Effector memory CD4-positive, alpha-beta T cell (primary cell): ENCODE data around the gene CDH23.

Source experiments
- DNase-seq, 3 donors: peaks; one replicate each; pipeline ENCODE4 v3.0.0-alpha.2; 2020
- H3K27ac ChIP-seq: 2 replicates; pipeline ENCODE4 v1.7.0; 2013; ENCODE audit warnings: mild to moderate bottlenecking, low read length, moderate library complexity; ENCODE audit not compliant: insufficient read depth, poor library complexity, severe bottlenecking
- H3K27me3 ChIP-seq: replicated peaks from 2 replicates; pipeline ENCODE4 v1.7.0; 2013; ENCODE audit warnings: mild to moderate bottlenecking, low read length; ENCODE audit not compliant: insufficient read depth, control insufficient read depth, poor library complexity, severe bottlenecking
- H3K36me3 ChIP-seq: 2 replicates; pipeline ENCODE4 v1.7.0; 2013; ENCODE audit warnings: mild to moderate bottlenecking, low read length, moderate library complexity; ENCODE audit not compliant: control insufficient read depth, insufficient read depth
- H3K4me1 ChIP-seq: 2 replicates; pipeline ENCODE4 v1.7.0; 2013; ENCODE audit warnings: low read length, mild to moderate bottlenecking; ENCODE audit not compliant: control insufficient read depth, insufficient read depth, poor library complexity, severe bottlenecking
- H3K4me3 ChIP-seq: 2 replicates; pipeline ENCODE4 v1.7.0; 2013; ENCODE audit warnings: low read length, low read depth, mild to moderate bottlenecking; ENCODE audit not compliant: insufficient read depth, poor library complexity, severe bottlenecking
- H3K9me3 ChIP-seq: 2 replicates; pipeline ENCODE4 v1.7.0; 2013; ENCODE audit warnings: mild to moderate bottlenecking, low read length, moderate library complexity; ENCODE audit not compliant: control insufficient read depth

Gene CDH23

GRCh38 chr10:71413581-71413980 lies 16.9 kb downstream of the CDH23 start:
- Histone ChIP-seq H3K36me3 (no peaks in the 10 kb centered on the region), H3K4me3 (no peak overlapping the region), H3K27ac (no peak overlapping the region), H3K4me1 (no peaks in the 10 kb centered on the region), H3K9me3 (no peaks in the 10 kb centered on the region), H3K27me3 (no peaks in the 10 kb centered on the region)
- DNase-seq = no peak

DNA sequence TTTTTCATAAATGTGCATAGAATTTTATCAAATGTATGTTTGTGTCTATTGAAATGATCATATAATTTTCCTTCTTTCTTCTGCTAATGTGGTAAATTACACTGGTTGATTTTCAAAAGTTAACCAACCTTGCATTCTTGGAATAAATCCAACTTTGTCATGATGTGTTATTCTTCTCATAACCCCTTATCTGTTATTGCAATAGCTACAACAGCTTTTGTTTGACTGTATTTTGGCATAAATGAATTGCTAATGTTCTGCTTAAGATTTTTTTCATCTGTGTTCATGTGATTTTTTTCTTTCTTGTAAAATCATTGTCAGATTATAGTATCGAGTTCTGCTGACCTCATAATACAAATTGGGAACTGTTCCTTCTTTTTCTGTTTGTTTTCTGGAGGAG lies 17.6 kb downstream of the CDH23 start:
- Histone ChIP-seq H3K9me3 (no peaks in the 10 kb centered on the region), H3K27me3 (no peaks in the 10 kb centered on the region), H3K4me3 (no peak overlapping the region), H3K27ac (no peak overlapping the region), H3K36me3 (no peaks in the 10 kb centered on the region), H3K4me1 (no peaks in the 10 kb centered on the region)
- DNase-seq = no peak

- no peak overlapping the region for H3K4me3 ChIP-seq
- H3K9me3 ChIP-seq = no peaks in the 10 kb centered on the region
- H3K4me1 ChIP-seq = no peaks in the 10 kb centered on the region
- H3K36me3 ChIP-seq = no peaks in the 10 kb centered on the region
- no peak for DNase-seq
- no peak overlapping the region for H3K27ac ChIP-seq
- H3K27me3 ChIP-seq = no peaks in the 10 kb centered on the region
Measured at GRCh38 chr10:71419002-71419540, 22.4 kb downstream of the CDH23 start.

DNA sequence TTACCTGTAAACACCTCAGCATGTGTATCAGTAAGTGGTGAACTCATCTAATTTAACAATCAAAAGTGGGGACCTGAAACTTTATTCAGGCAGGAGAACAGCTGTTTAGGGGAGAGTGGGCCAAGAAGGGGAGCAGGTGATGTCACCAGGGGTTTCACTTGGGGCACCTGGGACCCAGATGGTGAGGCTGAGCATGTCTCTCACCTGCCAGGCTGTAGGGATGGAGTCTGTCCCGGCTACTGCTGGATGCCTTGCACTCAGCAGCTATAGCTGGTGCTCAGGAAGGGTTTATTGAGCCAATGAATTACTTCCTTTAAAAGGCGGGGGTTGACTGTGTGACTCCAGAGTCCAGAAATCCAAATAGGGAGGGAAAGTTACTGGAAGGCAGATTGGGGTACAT lies 23.0 kb downstream of the CDH23 start:
- no peak overlapping the region for H3K27ac ChIP-seq
- no peak overlapping the region for H3K4me3 ChIP-seq
- no peaks in the 10 kb centered on the region for H3K36me3 ChIP-seq
- H3K4me1 ChIP-seq = no peaks in the 10 kb centered on the region
- H3K27me3 ChIP-seq = no peaks in the 10 kb centered on the region
- no peaks in the 10 kb centered on the region for H3K9me3 ChIP-seq
- no peak for DNase-seq

- no peaks in the 10 kb centered on the region for H3K36me3 ChIP-seq
- H3K27ac ChIP-seq = no peak overlapping the region
- no peaks in the 10 kb centered on the region for H3K9me3 ChIP-seq
- H3K27me3 ChIP-seq = no peaks in the 10 kb centered on the region
- no peaks in the 10 kb centered on the region for H3K4me1 ChIP-seq
- DNase-seq = no peak
- H3K4me3 ChIP-seq = no peak overlapping the region
Measured at GRCh38 chr10:71421075-71421434, 24.3 kb downstream of the CDH23 start.

- Histone ChIP-seq H3K4me1 (no peaks in the 10 kb centered on the region), H3K9me3 (no peaks in the 10 kb centered on the region), H3K27ac (no peak overlapping the region), H3K36me3 (no peaks in the 10 kb centered on the region), H3K27me3 (no peaks in the 10 kb centered on the region), H3K4me3 (no peak overlapping the region)
- DNase-seq = no peak
Measured at GRCh38 chr10:71423250-71423649, 26.5 kb downstream of the CDH23 start.

- Histone ChIP-seq H3K27me3 (no peaks in the 10 kb centered on the region), H3K4me3 (no peak overlapping the region), H3K9me3 (no peaks in the 10 kb centered on the region), H3K36me3 (no peaks in the 10 kb centered on the region), H3K27ac (no peak overlapping the region), H3K4me1 (no peaks in the 10 kb centered on the region)
- DNase-seq = no peak
Measured at GRCh38 chr10:71423901-71424300, 27.2 kb downstream of the CDH23 start.

DNA sequence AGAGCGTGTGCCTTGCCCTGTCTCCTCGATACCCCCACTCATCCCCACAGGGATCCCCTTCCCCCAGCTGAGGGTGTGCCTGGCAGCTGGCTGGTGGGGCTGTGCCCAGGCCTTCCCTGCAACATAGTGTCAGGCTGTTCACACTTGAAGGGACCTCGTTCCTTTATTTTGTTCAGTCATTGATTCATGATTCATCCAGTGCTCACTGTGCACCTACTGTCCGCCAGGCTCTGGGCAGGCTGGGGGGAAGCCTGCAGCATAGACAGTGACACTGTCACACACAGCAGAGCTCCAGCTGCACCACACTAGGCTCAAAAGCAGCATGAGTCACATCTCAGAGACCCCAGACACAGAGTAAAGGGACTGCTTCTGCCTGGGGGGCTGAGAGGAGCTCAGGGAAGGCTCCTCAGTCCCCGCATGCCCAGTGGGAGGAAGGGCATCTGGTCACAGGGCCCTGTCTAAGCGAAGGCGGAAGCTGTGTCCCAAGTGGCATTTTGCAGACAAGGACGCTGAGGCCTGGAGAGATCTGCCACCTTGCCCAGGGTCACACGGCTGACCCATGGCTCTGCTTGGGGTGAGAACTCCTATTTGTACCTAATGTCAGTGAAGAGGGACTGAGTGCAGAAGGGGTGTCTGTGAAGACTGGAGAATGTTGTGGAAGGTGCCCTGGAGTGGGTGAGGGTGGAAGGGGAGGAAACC lies 27.9 kb downstream of the CDH23 start:
- no peaks in the 10 kb centered on the region for H3K9me3 ChIP-seq
- H3K27ac ChIP-seq = no peak overlapping the region
- no peaks in the 10 kb centered on the region for H3K4me1 ChIP-seq
- no peak for DNase-seq
- no peak overlapping the region for H3K4me3 ChIP-seq
- H3K36me3 ChIP-seq = no peaks in the 10 kb centered on the region
- no peaks in the 10 kb centered on the region for H3K27me3 ChIP-seq

DNA sequence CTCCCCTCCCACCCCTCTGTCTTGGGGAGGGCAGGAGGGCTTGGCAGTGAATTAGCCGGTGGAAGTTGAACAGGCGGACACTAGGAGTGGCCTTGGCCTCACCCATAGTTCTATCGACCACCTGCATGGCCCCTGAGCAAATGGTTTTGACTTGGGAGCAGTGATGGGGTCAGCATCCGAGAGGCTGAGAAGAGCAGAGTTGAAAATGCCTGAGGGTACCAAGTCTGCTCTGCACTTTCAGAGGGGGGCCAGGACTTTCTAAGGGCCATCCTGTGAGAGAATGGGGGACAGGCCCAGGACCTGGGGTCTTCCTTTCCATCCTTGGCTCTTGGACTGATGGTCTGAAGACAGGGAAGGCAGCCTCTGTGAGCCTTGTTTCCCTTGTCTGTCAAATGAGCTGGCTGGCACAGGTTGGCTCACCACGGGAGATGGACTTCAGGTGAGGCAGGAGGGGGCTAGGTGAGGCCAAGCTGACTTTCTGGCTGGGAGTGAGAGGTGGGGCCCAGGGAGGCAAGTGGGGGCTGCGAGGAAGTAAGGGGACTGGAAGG lies 29.4 kb downstream of the CDH23 start:
- Histone ChIP-seq H3K4me1 (no peaks in the 10 kb centered on the region), H3K27me3 (no peaks in the 10 kb centered on the region), H3K4me3 (no peak overlapping the region), H3K9me3 (no peaks in the 10 kb centered on the region), H3K27ac (no peak overlapping the region), H3K36me3 (no peaks in the 10 kb centered on the region)
- DNase-seq = no peak

- Histone ChIP-seq H3K27ac (no peak overlapping the region), H3K36me3 (no peaks in the 10 kb centered on the region), H3K4me3 (no peak overlapping the region), H3K9me3 (no peaks in the 10 kb centered on the region), H3K27me3 (no peaks in the 10 kb centered on the region), H3K4me1 (no peaks in the 10 kb centered on the region)
- DNase-seq = no peak
Measured at GRCh38 chr10:71427246-71427645, 30.5 kb downstream of the CDH23 start.
